Measurements from ENCODE around the gene LUC7L2.
"Not testable (repeated sequence)": the region's sequence is repeated elsewhere in the genome, so short reads cannot be mapped to it uniquely, and the experiment has no call there.

The LUC7L2 gene, protein sequence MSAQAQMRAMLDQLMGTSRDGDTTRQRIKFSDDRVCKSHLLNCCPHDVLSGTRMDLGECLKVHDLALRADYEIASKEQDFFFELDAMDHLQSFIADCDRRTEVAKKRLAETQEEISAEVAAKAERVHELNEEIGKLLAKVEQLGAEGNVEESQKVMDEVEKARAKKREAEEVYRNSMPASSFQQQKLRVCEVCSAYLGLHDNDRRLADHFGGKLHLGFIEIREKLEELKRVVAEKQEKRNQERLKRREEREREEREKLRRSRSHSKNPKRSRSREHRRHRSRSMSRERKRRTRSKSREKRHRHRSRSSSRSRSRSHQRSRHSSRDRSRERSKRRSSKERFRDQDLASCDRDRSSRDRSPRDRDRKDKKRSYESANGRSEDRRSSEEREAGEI

DNA sequence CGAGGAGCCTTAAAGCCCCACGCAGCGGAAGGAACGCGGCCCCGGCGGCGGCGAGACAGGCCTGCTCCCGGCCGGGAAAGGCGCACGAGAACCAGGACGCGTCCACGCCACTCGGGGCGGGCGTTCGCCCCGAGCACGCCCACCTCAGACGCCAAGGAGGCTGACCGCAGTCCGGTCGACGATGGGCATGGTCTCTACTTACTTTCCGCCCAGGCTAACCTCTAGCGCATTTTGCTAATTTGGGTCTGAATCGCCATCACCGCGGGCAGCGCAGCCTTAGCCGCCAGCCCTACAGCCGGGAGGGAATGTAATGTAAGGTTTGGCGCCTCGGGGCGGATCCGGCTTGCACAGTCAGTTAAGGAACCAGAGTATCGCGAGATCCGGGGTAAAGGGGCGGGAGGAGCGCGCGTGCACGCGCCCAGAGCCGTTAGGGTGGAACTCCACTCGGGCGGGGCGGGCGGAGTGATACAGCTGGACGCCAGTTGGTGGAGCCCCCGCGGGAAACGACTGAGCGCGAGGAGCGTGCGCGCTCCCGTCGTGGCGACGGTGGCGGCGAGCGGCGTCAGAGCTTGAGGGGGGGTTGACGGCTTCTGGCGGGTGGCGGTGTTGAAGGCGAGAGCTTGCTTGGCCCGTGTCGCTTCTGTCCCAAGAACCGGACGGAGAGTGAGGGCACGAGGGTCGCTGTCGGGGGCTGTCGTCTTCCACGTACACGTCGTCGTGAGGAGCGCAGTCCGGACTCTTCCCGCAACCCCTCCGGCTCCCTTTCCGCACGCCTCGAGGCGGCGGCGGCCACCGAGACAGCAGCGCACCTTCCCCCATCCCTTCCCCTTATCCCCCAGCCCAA lies at the start of gene LUC7L2:
LUC7L2 (plus strand) TSS at position 529 of the 844 bp plus-strand sequence. CDS start 368 bp downstream, outside the sequence.
- DNase-seq (ENCODE audit: low read depth): peak; percentile 99
- H3K4me3 ChIP-seq (ENCODE audit: low read depth, low read length): peak within 1 kb of the TSS; percentile 90
- TF ChIP-seq, protein P1, sequence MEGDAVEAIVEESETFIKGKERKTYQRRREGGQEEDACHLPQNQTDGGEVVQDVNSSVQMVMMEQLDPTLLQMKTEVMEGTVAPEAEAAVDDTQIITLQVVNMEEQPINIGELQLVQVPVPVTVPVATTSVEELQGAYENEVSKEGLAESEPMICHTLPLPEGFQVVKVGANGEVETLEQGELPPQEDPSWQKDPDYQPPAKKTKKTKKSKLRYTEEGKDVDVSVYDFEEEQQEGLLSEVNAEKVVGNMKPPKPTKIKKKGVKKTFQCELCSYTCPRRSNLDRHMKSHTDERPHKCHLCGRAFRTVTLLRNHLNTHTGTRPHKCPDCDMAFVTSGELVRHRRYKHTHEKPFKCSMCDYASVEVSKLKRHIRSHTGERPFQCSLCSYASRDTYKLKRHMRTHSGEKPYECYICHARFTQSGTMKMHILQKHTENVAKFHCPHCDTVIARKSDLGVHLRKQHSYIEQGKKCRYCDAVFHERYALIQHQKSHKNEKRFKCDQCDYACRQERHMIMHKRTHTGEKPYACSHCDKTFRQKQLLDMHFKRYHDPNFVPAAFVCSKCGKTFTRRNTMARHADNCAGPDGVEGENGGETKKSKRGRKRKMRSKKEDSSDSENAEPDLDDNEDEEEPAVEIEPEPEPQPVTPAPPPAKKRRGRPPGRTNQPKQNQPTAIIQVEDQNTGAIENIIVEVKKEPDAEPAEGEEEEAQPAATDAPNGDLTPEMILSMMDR (IDR thresholded peaks at IDR 0.05; ENCODE audit: insufficient read depth, low read depth, low read length, missing control alignments): no peak

- H3K4me3 ChIP-seq (ENCODE audit: low read depth, low read length): no peak overlapping the region
- DNase-seq (ENCODE audit: low read depth): no peak
- TF ChIP-seq, protein P1 (IDR thresholded peaks at IDR 0.05; ENCODE audit: insufficient read depth, low read depth, low read length, missing control alignments): no peak
These were observed 41.7 kb upstream of the LUC7L2 start for GRCh38 chr7:139317939-139318505.

GRCh38 chr7:139321071-139321745 lies 38.5 kb upstream of the LUC7L2 start:
- no peak overlapping the region for H3K4me3 ChIP-seq (ENCODE audit: low read depth, low read length)
- TF ChIP-seq, protein P1 (IDR thresholded peaks at IDR 0.05; ENCODE audit: insufficient read depth, low read depth, low read length, missing control alignments): peak; percentile 35
- peak; percentile 26 for DNase-seq (ENCODE audit: low read depth)

DNA sequence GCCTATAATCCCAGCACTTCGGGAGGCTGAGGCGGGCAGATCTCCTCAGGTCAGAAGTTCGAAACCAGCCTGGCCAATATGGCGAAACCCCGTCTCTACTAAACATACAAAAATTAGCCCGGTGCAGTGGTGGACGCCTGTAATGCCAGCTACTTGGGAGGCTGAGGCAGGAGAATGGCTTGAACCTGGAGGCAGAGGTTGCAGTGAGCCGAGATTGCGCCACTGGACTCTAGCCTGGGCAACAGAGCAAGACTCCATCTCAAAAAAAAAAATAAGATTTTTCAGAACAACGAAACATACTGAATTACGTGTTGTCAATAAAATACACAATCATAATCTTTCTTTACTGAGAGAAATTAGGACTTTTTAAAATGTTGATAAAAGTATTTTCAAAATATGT lies 35.0 kb upstream of the LUC7L2 start:
- not testable (repeated sequence) for H3K4me3 ChIP-seq (ENCODE audit: low read depth, low read length); DNase-seq (ENCODE audit: low read depth)

GRCh38 chr7:139328375-139328774 lies 31.3 kb upstream of the LUC7L2 start:
- no peak overlapping the region for H3K4me3 ChIP-seq (ENCODE audit: low read depth, low read length)
- TF ChIP-seq, protein P1 (IDR thresholded peaks at IDR 0.05; ENCODE audit: insufficient read depth, low read depth, low read length, missing control alignments): no peak
- DNase-seq (ENCODE audit: low read depth): no peak

DNA sequence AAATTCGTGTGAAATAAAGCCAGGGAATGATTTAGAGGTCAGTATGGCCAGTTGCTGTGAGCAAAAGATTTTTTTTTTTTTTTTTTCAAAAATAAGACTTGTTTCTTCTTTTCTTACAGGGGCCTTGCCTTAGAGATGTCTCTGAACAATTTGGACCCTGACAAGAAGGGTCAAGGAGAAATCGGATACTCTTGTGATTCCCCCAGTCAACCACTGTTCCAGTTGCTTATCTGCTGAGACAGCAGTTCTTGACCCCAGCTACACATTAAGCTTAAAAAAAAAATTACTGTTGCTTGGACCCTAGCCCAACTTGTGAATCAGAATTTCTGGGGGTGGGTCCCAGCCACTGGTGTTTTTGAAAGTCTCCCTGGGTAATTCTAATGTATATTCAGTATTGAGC lies 30.6 kb upstream of the LUC7L2 start:
- no peak for DNase-seq (ENCODE audit: low read depth)
- H3K4me3 ChIP-seq (ENCODE audit: low read depth, low read length): no peak overlapping the region
- TF ChIP-seq, protein P1 (IDR thresholded peaks at IDR 0.05; ENCODE audit: insufficient read depth, low read depth, low read length, missing control alignments): no peak

All from GM12865 (cell line).